B cell (primary cell): Measurements from ENCODE around the gene MFN1.

Experiments
- EZH2 ChIP-seq: IDR thresholded peaks from 2 replicates; pipeline ENCODE4 v1.6.1; 2012; ENCODE audit warnings: borderline replicate concordance, low read depth, mild to moderate bottlenecking, moderate library complexity, low read length; ENCODE audit not compliant: insufficient read depth, poor library complexity, severe bottlenecking
- TF ChIP-seq, protein P1 (sequence below): fragments of 200-600 bp; IDR thresholded peaks from one replicate; pipeline ENCODE4 v1.8.0; 2022; ENCODE audit warnings: antibody characterized with exemption, mild to moderate bottlenecking

DNA sequence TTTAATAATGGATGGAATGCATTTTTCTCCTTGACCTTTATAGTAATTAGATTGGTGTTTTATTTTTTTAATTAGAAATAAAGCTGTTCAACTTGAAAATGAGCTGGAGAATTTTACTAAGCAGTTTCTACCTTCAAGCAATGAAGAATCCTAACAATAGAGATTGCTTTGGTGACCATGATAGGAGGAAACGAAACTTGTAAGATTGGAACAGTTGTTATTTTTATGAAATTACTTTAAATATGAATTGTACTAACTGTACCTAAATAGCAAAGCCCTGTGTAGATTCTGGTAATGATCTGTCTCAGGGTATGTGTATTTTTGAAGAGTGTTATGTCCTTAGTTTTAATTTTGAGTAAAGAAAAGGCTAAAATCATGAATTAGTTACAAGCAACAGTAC is 44.4 kb downstream of the MFN1 start:
- TF ChIP-seq, protein P1, sequence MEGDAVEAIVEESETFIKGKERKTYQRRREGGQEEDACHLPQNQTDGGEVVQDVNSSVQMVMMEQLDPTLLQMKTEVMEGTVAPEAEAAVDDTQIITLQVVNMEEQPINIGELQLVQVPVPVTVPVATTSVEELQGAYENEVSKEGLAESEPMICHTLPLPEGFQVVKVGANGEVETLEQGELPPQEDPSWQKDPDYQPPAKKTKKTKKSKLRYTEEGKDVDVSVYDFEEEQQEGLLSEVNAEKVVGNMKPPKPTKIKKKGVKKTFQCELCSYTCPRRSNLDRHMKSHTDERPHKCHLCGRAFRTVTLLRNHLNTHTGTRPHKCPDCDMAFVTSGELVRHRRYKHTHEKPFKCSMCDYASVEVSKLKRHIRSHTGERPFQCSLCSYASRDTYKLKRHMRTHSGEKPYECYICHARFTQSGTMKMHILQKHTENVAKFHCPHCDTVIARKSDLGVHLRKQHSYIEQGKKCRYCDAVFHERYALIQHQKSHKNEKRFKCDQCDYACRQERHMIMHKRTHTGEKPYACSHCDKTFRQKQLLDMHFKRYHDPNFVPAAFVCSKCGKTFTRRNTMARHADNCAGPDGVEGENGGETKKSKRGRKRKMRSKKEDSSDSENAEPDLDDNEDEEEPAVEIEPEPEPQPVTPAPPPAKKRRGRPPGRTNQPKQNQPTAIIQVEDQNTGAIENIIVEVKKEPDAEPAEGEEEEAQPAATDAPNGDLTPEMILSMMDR: no peak
- TF ChIP-seq EZH2: no peak
